ENCODE measurements around the gene ETFA.
"Not testable (repeated sequence)": the region's sequence is repeated elsewhere in the genome, so short reads cannot be mapped to it uniquely, and the experiment has no call there.

The ETFA gene

GRCh38 chr15:76267077-76267476 is 44.2 kb downstream of the ETFA start:
- no peak for DNase-seq

DNA sequence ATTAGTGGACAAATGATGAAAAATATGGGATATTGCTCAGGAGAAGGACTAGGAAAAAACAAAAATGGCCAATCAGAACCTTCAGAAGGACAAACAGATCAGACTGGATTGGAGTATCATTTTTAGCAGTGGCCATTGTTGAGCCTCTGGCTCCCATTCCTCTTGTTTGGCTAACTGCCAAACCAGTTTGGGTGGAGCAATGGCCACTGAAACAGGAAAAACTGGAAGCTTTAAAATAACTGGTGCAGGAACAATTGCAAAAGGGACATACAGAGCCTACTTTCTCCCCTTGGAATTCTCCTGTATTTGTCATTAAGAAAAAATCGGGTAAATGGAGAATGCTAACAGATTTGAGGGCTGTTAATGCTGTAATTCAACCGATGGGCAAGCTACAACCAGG is 45.5 kb downstream of the ETFA start:
- not testable (repeated sequence) for DNase-seq

- no peak for DNase-seq
These were observed 50.9 kb downstream of the ETFA start for GRCh38 chr15:76260246-76260938.

DNA sequence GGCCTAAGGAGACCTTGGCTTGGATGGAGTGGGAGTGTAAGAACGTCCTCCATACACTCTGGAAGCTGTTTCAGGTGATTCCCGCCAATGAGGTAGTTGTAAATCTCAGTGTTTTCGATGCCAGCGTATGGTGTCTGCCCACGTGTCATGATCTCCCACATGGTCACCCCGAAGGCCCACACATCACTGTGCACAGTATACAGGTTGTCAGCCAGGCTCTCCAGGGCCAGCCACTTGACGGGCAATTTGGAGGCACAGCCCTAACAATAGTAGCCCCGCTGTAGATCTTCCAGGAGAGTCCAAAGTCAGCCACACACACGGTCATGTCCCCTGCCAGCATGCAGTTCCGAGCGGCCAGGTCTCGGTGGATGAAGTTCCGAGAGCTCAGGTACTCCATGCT is 51.9 kb downstream of the ETFA start:
- DNase-seq: no peak

DNA sequence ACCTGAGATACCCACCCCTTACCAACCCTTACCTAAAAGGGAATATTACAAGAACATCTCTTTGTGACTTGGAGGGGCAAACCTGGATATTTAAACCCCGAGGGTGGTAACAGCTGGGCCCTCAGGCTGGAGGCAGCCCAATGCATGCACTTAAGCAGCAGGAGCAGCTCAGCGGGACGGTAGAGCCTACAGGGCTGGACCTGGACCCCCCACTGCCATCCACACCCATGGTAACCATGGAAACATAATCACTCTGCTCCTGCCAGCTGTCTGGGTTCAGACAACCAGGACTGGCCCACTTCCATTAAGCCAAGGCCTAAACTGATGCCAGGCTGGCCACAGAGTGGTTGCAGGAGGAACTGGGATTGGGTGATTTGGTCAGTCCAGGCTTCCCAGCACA is 52.8 kb downstream of the ETFA start:
- no peak for DNase-seq

GRCh38 chr15:76253691-76254473 is 57.4 kb downstream of the ETFA start:
- no peak for DNase-seq

GRCh38 chr15:76252249-76252648 is 59.0 kb downstream of the ETFA start:
- no peak for DNase-seq

GRCh38 chr15:76251717-76252116 is 59.6 kb downstream of the ETFA start:
- no peak for DNase-seq

DNA sequence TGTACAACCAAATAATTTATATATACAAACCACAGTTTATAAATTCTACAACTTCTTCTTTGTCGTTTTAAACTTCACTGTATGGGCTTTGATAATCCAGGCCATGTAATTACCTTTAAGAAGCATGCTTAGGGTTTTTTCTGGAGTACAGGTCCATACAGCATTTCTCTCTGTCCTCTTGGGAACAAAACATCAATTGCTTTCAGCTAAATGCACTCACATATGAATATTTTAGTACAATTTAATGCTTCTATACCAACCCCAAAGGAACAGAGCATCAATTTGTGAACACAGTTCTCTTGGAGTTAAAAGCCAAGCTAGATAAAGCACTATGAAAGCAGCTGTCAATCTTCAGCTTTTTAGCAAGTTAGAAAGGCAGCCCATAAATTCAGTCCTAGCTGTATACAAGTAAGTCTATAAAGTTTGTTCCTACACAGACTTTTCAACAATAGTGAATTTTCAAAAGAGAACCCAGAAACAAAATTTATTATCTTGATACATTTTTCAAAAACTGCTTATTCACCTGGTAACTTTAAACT is 66.1 kb downstream of the ETFA start:
- no peak for DNase-seq

DNA sequence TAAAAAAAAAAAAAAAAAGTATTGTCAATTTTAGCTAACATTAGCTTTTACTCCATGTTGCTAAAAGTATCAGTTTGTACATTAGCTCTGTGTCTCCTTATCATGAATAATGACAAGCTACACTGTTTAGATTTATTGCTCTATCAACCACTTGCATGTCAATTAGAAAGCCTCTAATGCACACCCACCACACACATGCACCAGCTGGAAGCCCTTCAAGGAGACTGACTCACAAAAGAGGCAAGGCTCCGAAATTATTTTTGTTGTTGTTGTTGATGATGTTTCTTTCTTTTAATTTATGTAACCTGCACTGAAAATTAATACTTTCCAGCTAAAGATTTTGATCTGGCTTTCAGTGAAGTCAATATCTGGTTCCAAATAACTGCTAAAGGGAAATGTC is 71.5 kb downstream of the ETFA start:
- DNase-seq: peak; percentile 1

DNA sequence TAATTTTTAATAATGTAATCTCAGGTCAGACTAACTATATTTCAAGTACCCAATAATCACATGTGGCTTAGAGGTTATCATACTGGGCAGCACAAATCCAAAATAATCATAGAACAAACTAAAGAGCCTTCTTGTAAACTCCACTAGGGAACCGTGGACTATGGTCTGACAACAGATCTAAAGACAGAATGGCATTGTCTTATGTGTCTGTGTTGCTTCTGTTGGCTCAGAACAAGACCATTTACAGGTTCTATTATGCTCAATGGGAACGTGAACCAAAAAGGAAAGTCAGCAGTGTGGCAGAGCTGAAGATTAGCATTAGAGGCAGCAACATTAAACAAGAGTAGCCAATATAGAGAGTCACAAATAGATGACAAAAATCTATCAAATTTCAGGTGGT is 74.9 kb downstream of the ETFA start:
- DNase-seq: no peak

GRCh38 chr15:76235186-76235826 is 76.0 kb downstream of the ETFA start:
- peak; percentile 6 for DNase-seq

DNA sequence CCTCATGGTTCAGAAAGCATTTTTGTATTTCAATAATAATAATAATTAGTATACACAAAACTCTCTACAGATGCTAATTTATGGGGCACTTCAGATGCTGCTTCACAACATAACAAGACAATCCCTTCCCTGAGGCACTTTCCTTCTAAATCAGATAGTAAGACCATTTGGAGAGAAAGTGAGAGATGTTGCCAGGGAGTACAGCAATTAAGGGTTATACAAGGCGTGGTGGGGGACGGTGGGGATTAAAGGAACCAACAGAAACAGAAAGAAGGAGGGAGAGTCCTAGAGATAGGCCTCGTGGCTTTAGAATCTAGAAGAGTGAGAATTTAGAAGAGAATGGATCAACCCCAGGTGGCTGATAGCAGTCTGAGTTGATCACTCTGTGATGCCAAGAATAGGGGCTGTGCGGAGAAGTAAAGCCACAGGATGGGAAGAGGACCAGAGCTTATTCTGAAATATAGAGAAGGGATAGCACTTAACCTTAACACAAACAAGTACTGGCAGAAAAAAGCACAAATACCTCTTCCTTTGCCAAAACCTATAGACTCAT is 76.9 kb downstream of the ETFA start:
- peak; percentile 29 for DNase-seq

- no peak for DNase-seq
These were observed 77.3 kb downstream of the ETFA start for GRCh38 chr15:76233921-76234320.

- no peak for DNase-seq
These were observed 82.0 kb downstream of the ETFA start for GRCh38 chr15:76229266-76229665.

DNA sequence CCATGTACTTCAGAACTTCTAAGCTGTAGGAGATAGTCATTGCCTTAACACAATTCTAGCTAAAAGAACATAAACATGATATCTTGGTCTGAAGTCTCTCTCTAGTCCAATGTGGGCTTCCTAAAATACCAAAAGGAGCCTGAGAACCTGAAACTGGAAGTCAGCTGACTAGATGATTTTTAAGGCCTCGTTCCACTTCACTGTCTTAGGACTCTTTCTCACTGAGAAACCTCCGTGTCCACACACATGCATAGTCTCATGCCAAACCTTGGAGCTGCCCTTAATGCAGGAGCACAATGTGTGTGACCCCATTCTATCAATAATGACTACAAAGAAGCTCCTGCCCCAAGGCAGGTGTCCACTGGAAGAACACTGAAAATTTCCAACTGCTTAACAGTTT is 87.7 kb downstream of the ETFA start:
- no peak for DNase-seq

DNA sequence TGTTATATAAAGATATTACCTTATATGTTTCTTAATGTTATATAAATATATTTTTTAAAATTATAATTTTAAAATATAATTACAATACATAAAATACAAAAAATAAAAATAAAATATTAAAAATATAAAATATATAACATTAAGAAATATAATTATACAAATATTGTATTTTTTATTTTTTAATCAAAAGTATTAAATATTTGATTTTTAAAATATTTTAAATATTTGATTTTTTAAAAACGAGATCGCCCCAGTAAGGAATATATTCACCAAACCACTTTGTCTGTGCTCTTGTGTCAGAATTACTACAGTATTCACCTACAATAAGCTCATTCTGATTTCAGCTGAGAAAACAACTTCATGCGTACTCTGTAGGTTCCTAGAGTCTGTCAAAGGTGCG is 89.1 kb downstream of the ETFA start:
- no peak for DNase-seq

- no peak for DNase-seq
These were observed 90.0 kb downstream of the ETFA start for GRCh38 chr15:76221085-76221767.

- no peak for DNase-seq
These were observed 93.4 kb downstream of the ETFA start for GRCh38 chr15:76217882-76218217.

DNA sequence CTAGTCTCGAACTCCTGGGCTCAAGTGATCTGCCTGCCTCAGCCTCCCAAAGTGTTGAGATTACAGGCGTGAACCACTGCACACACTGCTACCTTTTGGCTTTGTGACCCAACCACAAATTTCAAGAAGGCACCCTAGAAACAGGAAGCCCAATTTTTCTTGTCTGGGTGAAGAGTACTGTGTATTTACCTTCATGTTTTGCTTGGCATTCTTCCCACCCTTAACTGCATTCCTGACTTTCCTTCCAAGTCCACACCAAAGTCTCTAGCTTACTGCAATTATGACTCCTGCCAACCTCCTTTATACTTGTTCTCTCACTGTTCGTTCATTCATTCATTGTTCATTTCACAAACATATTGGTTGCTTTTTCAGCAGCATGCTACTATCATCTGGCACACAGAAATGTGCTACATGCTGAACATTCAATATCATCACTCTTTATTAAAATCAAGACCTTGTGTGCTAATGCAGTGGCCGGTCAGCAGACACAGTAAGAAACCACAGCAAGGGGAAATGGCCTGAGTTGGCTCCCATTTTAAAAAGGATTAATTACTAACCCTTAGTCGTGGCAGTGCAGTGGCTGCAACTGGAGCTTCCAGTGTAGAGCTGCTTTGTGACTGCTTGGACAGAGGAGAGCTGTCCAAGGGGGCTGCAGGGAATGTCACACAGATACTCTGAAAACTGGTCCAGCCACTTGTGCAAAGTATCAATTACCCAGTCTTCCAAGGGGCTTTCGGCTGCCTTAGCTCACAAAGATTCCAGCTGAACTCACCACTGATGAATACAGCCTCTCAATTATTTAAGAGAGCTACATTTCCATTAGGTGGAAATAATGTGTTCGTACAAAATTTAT is 94.0 kb downstream of the ETFA start:
- peak; percentile 77 for DNase-seq

- DNase-seq: no peak
These were observed 95.6 kb downstream of the ETFA start for GRCh38 chr15:76215634-76216033.

GRCh38 chr15:76209942-76210341 is 101.3 kb downstream of the ETFA start:
- no peak for DNase-seq

Measured in DMS79 treated with DMSO at 0.1 percent for 48 hours (cell line).